Activated T-helper 9 cell treated with anti-CD3 and anti-CD28 coated beads, Interleukin-2, amount 50 U/mL, for 16 hours (primary cell): Measurements from ENCODE around the gene CHID1.

Source experiments
- DNase-seq: peaks from one replicate; pipeline ENCODE4 v3.0.0-alpha.2; 2020; ENCODE audit warnings: low read depth

Gene CHID1

GRCh38 chr11:836274-836673 lies 74.3 kb downstream of the CHID1 start:
- no peak for DNase-seq

GRCh38 chr11:834371-835316 lies 76.0 kb downstream of the CHID1 start:
- DNase-seq = no peak

GRCh38 chr11:833849-834311 lies 76.7 kb downstream of the CHID1 start:
- DNase-seq = no peak

- no peak for DNase-seq
Observed at GRCh38 chr11:833114-833791, 77.4 kb downstream of the CHID1 start.

- no peak for DNase-seq
Observed at GRCh38 chr11:832529-833113, 78.0 kb downstream of the CHID1 start, which contains the start of gene CD151. Gene CD151 (plus strand): TSS chr11:832952. CDS start chr11:836070, 3,118 bp downstream.

GRCh38 chr11:831961-832528 lies 78.6 kb downstream of the CHID1 start:
- DNase-seq = no peak

- no peak for DNase-seq
Observed at GRCh38 chr11:831118-831864, 79.3 kb downstream of the CHID1 start.

GRCh38 chr11:830295-831117 lies 80.1 kb downstream of the CHID1 start:
- DNase-seq = no peak

GRCh38 chr11:829847-830294 lies 80.7 kb downstream of the CHID1 start:
- DNase-seq = no peak

GRCh38 chr11:829176-829846 lies 81.3 kb downstream of the CHID1 start:
- DNase-seq = no peak

GRCh38 chr11:828506-829175 lies 82.0 kb downstream of the CHID1 start:
- no peak for DNase-seq

GRCh38 chr11:827897-828192 lies 82.8 kb downstream of the CHID1 start, which contains the start of gene CRACR2B:
Gene CRACR2B (plus strand): TSS chr11:827919. CDS start chr11:828608, 689 bp downstream.
- DNase-seq = no peak

GRCh38 chr11:827146-827896 lies 83.3 kb downstream of the CHID1 start:
- DNase-seq = no peak

GRCh38 chr11:826836-827145 lies 83.8 kb downstream of the CHID1 start:
- DNase-seq = no peak

- DNase-seq = no peak
Observed at GRCh38 chr11:826227-826621, 84.4 kb downstream of the CHID1 start.

- no peak for DNase-seq
Observed at GRCh38 chr11:825366-826226, 85.0 kb downstream of the CHID1 start.

- no peak for DNase-seq
Observed at GRCh38 chr11:824942-825341, 85.7 kb downstream of the CHID1 start.

- DNase-seq = no peak
Observed at GRCh38 chr11:824292-824880, 86.2 kb downstream of the CHID1 start.
